ENCODE measurements around the gene EIF3K.

EIF3K gene

DNA sequence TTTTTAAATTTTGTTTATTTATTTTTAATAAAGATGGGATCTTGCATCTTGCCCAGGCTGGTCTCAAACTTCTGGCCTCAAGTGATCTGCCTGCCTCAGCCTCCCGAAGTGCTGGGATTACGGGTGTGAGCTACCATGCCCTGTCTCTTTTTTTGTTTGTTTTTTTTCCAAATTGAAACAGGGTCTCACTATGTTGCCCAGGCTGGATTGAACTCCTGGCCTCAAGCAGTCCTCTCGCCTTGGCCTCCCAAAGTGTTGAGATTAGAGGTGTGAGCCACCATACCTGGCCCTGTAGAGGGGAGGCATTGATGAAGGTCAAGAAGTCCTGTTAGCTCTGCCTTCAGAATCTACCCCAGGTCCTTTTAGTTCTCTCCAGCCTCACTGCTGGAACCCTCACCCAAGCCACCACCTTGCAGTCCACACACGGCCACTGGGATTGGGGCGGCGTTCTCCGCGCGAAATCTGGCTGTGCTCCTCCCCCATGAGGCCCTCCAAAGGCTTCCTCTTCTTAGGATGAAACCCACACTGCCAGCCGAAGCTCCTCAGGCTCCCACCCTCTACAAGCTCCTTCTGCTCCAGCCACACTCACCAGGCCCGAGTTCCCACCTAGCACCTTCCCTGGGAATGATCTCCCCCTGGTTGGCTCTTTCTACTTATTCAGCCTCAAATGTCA is 63.3 kb downstream of the EIF3K start:
- H3K27ac ChIP-seq (ENCODE audit: low read length) = peak overlapping the region; percentile 93; the same call in 1 of the 2 replicates
- H3K4me3 ChIP-seq (ENCODE audit: low read length) = no peak overlapping the region
- no peaks in the 10 kb centered on the region for H4K20me1 ChIP-seq (ENCODE audit: insufficient read depth, low read length)
- H3K9ac ChIP-seq (ENCODE audit: low read length) = no peak overlapping the region
- H3K27me3 ChIP-seq (replicated peaks; ENCODE audit: insufficient read depth, low read length) = no peaks in the 10 kb centered on the region
- H3K79me2 ChIP-seq (ENCODE audit: low read length) = peaks cover 94% of the 10 kb centered on the region
- peaks cover 47% of the 10 kb centered on the region for H3K4me1 ChIP-seq (ENCODE audit: low read length)
- H3F3A ChIP-seq (ENCODE audit: insufficient read depth, low read length) = peaks cover 40% of the 10 kb centered on the region
- TF ChIP-seq, protein P1, sequence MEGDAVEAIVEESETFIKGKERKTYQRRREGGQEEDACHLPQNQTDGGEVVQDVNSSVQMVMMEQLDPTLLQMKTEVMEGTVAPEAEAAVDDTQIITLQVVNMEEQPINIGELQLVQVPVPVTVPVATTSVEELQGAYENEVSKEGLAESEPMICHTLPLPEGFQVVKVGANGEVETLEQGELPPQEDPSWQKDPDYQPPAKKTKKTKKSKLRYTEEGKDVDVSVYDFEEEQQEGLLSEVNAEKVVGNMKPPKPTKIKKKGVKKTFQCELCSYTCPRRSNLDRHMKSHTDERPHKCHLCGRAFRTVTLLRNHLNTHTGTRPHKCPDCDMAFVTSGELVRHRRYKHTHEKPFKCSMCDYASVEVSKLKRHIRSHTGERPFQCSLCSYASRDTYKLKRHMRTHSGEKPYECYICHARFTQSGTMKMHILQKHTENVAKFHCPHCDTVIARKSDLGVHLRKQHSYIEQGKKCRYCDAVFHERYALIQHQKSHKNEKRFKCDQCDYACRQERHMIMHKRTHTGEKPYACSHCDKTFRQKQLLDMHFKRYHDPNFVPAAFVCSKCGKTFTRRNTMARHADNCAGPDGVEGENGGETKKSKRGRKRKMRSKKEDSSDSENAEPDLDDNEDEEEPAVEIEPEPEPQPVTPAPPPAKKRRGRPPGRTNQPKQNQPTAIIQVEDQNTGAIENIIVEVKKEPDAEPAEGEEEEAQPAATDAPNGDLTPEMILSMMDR (IDR thresholded peaks at IDR 0.05; ENCODE audit: low read length) = no peak
- TF ChIP-seq EZH2phosphoT487 (IDR thresholded peaks at IDR 0.05; ENCODE audit: low read length) (no peak), EZH2 (optimal IDR thresholded peaks at IDR 0.05; ENCODE audit: low read depth, low read length) (no peak)
- no peaks in the 10 kb centered on the region for H3K9me3 ChIP-seq (replicated peaks; ENCODE audit: insufficient read depth, low read length)
- no peak for DNase-seq
- no peaks in the 10 kb centered on the region for H3K36me3 ChIP-seq (replicated peaks; ENCODE audit: insufficient read depth, low read length)
- H3K4me2 ChIP-seq (ENCODE audit: low read depth, low read length) = no peak overlapping the region
- H3K9me2 ChIP-seq (replicated peaks; ENCODE audit: insufficient read depth, low read length) = no peaks in the 10 kb centered on the region
- H2AFZ ChIP-seq (ENCODE audit: low read length) = no peak overlapping the region

DNA sequence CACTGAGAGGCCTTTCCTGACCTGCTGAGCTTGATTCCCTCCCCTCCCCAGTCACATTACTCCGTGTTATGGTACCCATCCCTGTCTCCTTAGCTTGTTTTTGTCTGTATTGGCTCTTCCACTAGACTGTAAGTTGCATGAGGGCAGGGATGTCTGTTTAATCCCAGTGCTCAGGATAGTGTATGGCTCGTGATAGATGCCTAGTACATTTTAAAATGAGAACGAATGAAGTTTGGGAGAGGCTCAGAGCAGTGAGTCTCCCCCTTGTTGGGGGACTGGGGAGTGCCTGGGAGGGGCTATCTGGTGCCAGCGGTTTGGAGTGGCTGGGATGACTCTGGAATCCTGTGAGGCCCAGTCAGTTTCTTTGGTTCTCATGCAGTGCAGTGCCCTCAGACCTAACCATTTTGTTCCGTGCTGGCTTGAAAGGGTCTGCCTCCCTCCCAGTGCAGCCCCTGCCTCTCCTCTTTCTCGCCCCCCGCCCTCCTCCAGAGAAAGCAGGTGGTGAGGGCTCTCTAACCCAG is 63.9 kb downstream of the EIF3K start:
- peaks cover 40% of the 10 kb centered on the region for H3F3A ChIP-seq (ENCODE audit: insufficient read depth, low read length)
- H3K9ac ChIP-seq (ENCODE audit: low read length) = no peak overlapping the region; the same call in 1 of the 2 replicates
- H3K27ac ChIP-seq (ENCODE audit: low read length) = peak overlapping the region; percentile 93; the same call in 1 of the 2 replicates
- H3K4me1 ChIP-seq (ENCODE audit: low read length) = peaks cover 47% of the 10 kb centered on the region
- no peaks in the 10 kb centered on the region for H4K20me1 ChIP-seq (ENCODE audit: insufficient read depth, low read length)
- no peak for DNase-seq
- peak overlapping the region; percentile 30; the same call in 1 of the 2 replicates for H3K4me2 ChIP-seq (ENCODE audit: low read depth, low read length)
- no peaks in the 10 kb centered on the region for H3K27me3 ChIP-seq (replicated peaks; ENCODE audit: insufficient read depth, low read length)
- no peaks in the 10 kb centered on the region for H3K9me2 ChIP-seq (replicated peaks; ENCODE audit: insufficient read depth, low read length)
- no peaks in the 10 kb centered on the region for H3K9me3 ChIP-seq (replicated peaks; ENCODE audit: insufficient read depth, low read length)
- H3K36me3 ChIP-seq (replicated peaks; ENCODE audit: insufficient read depth, low read length) = no peaks in the 10 kb centered on the region
- no peak overlapping the region for H3K4me3 ChIP-seq (ENCODE audit: low read length)
- H3K79me2 ChIP-seq (ENCODE audit: low read length) = peaks cover 94% of the 10 kb centered on the region
- no peak overlapping the region for H2AFZ ChIP-seq (ENCODE audit: low read length)
- no peak for TF ChIP-seq EZH2 (optimal IDR thresholded peaks at IDR 0.05; ENCODE audit: low read depth, low read length)
- TF ChIP-seq, protein P1 (IDR thresholded peaks at IDR 0.05; ENCODE audit: low read length) = no peak
- TF ChIP-seq EZH2phosphoT487 (IDR thresholded peaks at IDR 0.05; ENCODE audit: low read length) = no peak

DNA sequence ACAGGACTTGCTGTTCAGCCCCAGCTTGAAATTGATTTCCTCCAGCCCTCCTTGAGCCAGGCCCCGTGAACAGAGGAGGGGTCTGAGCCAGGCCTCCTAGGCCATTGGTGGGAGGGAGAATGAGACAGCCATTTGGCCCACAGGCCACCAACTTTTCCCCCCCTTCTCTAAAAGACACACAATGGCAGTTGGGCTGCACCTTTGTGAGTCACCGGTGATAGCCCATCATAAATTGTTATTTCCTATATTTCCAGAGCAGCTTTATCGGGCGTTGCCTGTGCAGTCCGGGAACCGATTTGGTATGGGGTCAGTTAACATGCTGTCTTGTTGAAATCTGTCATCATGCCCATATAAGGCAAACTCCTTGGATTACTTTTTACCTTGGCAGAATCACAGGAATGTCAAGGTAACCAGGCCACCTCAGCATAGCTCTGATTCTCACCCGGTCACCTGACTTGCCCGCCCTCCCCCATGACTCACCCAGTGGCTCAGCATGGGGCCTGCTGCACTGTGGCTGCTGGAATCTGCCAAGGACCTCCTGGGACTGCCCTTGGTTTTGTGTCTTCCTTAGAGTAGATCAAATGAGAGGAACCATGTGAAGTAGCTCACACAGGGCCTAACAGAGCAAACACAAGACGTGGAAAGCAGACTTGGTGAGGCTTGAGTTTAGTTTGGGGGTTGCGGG is 64.5 kb downstream of the EIF3K start:
- Histone ChIP-seq H3K9me3 (replicated peaks; ENCODE audit: insufficient read depth, low read length) (no peaks in the 10 kb centered on the region), H3K27ac (ENCODE audit: low read length) (peak overlapping the region; percentile 93), H3K9me2 (replicated peaks; ENCODE audit: insufficient read depth, low read length) (no peaks in the 10 kb centered on the region), H3K79me2 (ENCODE audit: low read length) (peaks cover 94% of the 10 kb centered on the region), H4K20me1 (ENCODE audit: insufficient read depth, low read length) (no peaks in the 10 kb centered on the region), H3K4me3 (ENCODE audit: low read length) (no peak overlapping the region), H3K36me3 (replicated peaks; ENCODE audit: insufficient read depth, low read length) (no peaks in the 10 kb centered on the region), H3K9ac (ENCODE audit: low read length) (peak overlapping the region; percentile 54), H3K4me2 (ENCODE audit: low read depth, low read length) (peak overlapping the region; percentile 30; the same call in 1 of the 2 replicates), H3F3A (ENCODE audit: insufficient read depth, low read length) (peaks cover 40% of the 10 kb centered on the region), H3K4me1 (ENCODE audit: low read length) (peaks cover 47% of the 10 kb centered on the region), H2AFZ (ENCODE audit: low read length) (no peak overlapping the region), H3K27me3 (replicated peaks; ENCODE audit: insufficient read depth, low read length) (no peaks in the 10 kb centered on the region)
- TF ChIP-seq EZH2phosphoT487 (IDR thresholded peaks at IDR 0.05; ENCODE audit: low read length) (no peak), EZH2 (optimal IDR thresholded peaks at IDR 0.05; ENCODE audit: low read depth, low read length) (no peak)
- TF ChIP-seq, protein P1 (IDR thresholded peaks at IDR 0.05; ENCODE audit: low read length) = no peak
- peak; percentile 66 for DNase-seq
